ENCODE results near the gene TBC1D5.

DNA sequence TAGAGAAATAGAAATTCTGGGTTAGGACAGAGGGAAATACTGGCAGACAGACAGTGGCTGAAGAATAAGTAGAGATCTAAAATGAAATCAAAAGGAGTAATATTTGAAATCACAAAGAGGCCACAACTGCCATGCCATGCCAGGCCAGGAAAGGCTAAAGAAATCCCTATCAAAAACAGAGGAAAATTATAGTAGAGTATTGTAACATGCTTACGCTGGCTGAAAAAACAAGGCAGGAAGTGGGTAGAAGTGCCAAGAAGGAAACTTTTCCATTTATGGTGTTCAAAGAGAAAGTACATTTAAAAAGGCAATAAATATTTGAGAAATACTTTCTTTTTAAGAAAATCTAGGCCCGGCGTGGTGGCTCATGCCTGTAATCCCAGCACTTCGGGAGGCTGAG lies 442.0 kb downstream of the TBC1D5 start:
- TF ChIP-seq CTCF (conservative IDR thresholded peaks at IDR 0.05; ENCODE audit: low read length): no peak
- no peak for TF ChIP-seq EZH2phosphoT487 (IDR thresholded peaks at IDR 0.05; ENCODE audit: borderline replicate concordance)

Data from Loucy (cell line).